ENCODE data around the gene SPOCK2. TPM values are rescaled to one million over a fixed set of nuclear protein-coding genes. Genes with fewer than 3 reads are reported as not detected.

The SPOCK2 gene
- total RNA-seq, 4 donors from 2014 or later = 8.3 to 24.6 (median 16.2) TPM

DNA sequence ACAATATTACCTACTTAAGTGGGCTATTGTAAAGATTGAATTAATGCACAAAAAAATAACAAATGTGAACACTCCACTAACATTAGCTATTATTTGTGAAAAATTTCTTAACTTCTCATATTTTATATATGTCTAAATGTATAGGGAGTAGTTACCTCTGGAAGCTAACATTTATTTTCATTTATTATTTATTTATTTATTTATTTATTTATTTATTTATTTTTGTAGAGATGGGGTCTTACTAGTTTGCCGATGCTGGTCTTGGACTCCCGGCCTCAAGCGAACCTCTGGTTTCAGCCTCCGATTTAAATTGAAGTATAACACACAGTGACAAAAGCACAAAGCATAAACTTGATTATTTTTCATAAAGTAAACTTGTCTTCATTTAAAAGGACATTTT is 5.1 kb upstream of the SPOCK2 start:
- DNase-seq (ENCODE audit: low spot score) = no peak
- no peak for ATAC-seq (ENCODE audit: low FRiP score)
- TF ChIP-seq, protein P1, sequence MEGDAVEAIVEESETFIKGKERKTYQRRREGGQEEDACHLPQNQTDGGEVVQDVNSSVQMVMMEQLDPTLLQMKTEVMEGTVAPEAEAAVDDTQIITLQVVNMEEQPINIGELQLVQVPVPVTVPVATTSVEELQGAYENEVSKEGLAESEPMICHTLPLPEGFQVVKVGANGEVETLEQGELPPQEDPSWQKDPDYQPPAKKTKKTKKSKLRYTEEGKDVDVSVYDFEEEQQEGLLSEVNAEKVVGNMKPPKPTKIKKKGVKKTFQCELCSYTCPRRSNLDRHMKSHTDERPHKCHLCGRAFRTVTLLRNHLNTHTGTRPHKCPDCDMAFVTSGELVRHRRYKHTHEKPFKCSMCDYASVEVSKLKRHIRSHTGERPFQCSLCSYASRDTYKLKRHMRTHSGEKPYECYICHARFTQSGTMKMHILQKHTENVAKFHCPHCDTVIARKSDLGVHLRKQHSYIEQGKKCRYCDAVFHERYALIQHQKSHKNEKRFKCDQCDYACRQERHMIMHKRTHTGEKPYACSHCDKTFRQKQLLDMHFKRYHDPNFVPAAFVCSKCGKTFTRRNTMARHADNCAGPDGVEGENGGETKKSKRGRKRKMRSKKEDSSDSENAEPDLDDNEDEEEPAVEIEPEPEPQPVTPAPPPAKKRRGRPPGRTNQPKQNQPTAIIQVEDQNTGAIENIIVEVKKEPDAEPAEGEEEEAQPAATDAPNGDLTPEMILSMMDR (IDR thresholded peaks at IDR 0.05) = no peak

DNA sequence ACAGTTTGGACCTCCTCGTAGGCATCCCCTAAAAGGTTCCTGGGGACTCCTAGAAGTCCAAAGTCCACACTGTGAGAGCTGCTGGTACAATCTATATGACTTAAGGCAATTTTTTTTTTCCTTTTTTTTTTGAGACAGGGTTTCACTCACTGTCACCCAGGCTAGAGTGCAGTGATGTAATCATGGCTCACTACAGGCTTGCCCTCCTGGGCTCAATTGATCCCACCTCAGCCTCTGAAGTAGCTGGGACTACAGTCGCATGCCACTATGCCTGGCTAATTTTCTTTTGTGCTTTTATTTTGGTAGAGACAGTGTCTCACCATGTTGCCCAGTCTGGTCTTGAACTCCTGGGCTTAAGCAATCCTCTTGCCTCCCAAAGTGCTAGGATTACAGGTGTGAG is 4.6 kb upstream of the SPOCK2 start:
- ATAC-seq (ENCODE audit: low FRiP score) (no peak), DNase-seq (ENCODE audit: low spot score) (no peak)
- TF ChIP-seq, protein P1 (IDR thresholded peaks at IDR 0.05) = no peak

DNA sequence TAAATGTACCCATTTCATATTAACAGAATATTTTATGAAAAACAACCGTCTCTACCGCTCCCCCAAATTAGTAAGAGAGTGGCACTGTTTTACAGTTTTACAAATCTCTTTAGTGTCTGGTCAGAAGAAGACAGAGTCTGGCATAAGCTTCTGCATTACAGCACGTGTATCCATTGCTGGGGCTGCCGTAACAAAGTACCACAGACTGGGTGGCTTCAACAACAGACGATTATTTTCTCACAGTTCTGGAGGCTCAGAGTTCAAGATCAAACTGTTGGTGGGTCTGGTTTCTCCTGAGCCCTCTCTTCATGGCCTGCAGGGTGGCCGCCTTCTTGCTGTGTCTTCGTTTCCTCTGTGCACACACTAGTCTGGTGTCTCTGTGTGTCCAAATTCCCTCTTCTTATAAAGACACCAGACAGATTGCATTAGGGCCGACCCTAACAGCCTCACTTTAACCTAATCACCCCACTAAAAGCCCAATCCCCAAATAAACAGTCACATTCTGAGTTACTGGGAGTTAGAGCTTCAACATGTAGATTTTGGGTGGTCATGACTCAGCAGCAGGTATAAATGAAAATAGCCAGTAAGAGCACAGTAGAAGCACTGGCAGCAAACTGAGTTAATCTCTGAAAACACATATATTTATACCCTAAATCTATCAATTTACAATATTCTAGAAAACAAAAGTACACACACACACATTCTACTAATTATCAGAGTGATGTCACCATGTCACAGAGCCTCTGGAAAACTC is 4.0 kb upstream of the SPOCK2 start:
- TF ChIP-seq, protein P1 (IDR thresholded peaks at IDR 0.05) = no peak
- no peak for ATAC-seq (ENCODE audit: low FRiP score)
- no peak for DNase-seq (ENCODE audit: low spot score)

DNA sequence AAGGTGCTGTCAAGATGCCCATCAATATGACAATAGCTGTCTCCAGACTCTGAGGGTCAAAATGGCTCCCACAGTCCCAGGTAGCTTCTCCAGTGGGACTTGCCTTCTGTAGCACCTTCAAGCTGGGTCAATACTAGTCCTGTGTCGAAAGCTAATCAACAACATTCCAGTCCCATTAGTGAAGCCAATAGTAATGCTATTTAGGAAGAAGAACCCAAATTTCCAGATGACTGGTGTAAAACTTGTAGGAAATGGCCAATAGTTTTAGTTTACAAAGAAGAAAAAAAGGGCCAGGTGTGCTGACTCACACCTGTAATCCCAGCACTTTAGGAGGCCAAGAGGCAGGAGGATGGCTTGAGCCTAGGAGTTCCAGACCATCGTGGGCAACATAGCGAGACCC is 2.0 kb upstream of the SPOCK2 start:
- no peak for DNase-seq (ENCODE audit: low spot score)
- ATAC-seq (ENCODE audit: low FRiP score) = no peak
- TF ChIP-seq, protein P1 (IDR thresholded peaks at IDR 0.05) = no peak

DNA sequence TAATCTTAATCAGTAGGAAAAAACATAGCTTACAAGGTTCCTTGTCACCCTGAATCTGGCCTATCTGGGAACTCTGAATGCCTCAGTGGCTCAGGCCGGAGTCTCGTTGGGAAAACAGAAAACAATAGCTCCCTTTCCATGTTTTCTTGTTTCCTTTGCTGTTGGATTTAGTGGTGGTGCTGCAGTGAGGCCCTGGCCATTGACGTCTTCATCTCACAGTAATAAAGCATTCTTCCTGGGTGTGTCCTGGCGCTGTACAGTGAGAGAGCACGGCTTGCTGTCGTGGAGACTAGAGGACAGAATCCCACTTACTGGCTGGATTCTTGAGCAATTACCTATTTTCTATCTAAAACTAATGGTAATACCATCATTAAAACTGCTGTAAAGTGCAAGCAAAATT is 1.3 kb upstream of the SPOCK2 start:
- TF ChIP-seq, protein P1 (IDR thresholded peaks at IDR 0.05) = no peak
- no peak for ATAC-seq (ENCODE audit: low FRiP score)

DNA sequence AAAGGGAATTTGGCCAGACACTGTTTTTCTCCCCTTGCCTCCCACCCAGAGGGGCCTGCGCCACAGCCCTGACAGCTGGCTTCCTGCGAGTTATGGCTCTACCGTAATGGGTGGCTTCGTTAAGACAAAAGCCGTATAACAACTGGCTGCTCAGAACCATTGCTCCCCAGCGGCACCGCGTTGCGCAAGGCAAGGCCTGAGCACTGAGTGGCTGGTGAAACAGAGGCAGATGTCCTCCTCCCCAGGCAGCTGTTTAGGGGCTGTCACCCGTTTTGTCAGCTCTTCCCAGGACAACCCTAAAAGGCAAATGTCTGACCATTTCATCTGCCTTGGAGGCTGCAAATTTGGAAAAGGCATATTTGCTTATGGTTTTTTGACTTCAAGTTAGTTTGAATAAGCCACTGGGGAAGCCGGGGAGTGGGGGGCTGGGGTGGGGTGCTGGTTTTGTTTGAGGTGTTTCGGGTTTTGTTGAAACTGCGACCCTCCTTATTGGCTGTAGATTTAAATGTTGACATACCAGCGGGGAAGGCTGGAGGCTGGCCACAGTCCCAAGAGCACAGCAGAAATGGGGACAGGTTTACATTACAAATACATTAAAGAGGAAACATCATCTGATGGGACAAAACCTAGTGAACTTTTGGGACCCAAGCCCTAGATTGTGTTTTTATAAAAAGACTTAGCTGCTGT is 681 bp upstream of the SPOCK2 start:
- no peak for DNase-seq (ENCODE audit: low spot score)
- ATAC-seq (ENCODE audit: low FRiP score) = no peak
- TF ChIP-seq, protein P1 (IDR thresholded peaks at IDR 0.05) = no peak

More for the DNA sequence above, 1.3 kb upstream of the SPOCK2 start:
- DNase-seq (ENCODE audit: low spot score) = no peak
